Stimulated activated CD8-positive, alpha-beta memory T cell treated with anti-CD3 and anti-CD28 coated beads, Interleukin-12 subunit alpha, Interleukin-12 subunit beta, amount 100 ng/mL, for 24 hours (primary cell): Measurements from ENCODE around the gene SMARCA1.
"Not testable (repeated sequence)": the region's sequence is repeated elsewhere in the genome, so short reads cannot be mapped to it uniquely, and the experiment has no call there.

Experiments
- DNase-seq: peaks from one replicate; pipeline ENCODE4 v3.0.0-alpha.2; 2020; ENCODE audit errors: extremely low read depth

The SMARCA1 gene

GRCh38 chrX:129523079-129523911 lies at the start of gene SMARCA1:
SMARCA1 (minus strand) TSS chrX:129523490; CDS start chrX:129523370, 120 bp downstream.
- no peak for DNase-seq

- no peak for DNase-seq
Measured at GRCh38 chrX:129572422-129572821, 49.1 kb upstream of the SMARCA1 start.

GRCh38 chrX:129568349-129568748 lies 45.1 kb upstream of the SMARCA1 start:
- no peak for DNase-seq

- DNase-seq, result no peak
Measured at GRCh38 chrX:129566073-129566472, 42.8 kb upstream of the SMARCA1 start.

GRCh38 chrX:129565046-129565650 lies 41.9 kb upstream of the SMARCA1 start:
- DNase-seq, result no peak

GRCh38 chrX:129564345-129564744 lies 41.1 kb upstream of the SMARCA1 start:
- DNase-seq, result not testable (repeated sequence)

- DNase-seq, result no peak
Measured at GRCh38 chrX:129561453-129561852, 38.2 kb upstream of the SMARCA1 start.

- DNase-seq, result no peak
Measured at GRCh38 chrX:129559783-129560182, 36.5 kb upstream of the SMARCA1 start.

- no peak for DNase-seq
Measured at GRCh38 chrX:129557844-129558480, 34.7 kb upstream of the SMARCA1 start.

- DNase-seq, result no peak
Measured at GRCh38 chrX:129556806-129557315, 33.6 kb upstream of the SMARCA1 start.

GRCh38 chrX:129554816-129555215 lies 31.5 kb upstream of the SMARCA1 start:
- not testable (repeated sequence) for DNase-seq

GRCh38 chrX:129553619-129554288 lies 30.5 kb upstream of the SMARCA1 start:
- DNase-seq, result no peak

GRCh38 chrX:129549124-129549523 lies 25.8 kb upstream of the SMARCA1 start:
- DNase-seq, result no peak

- no peak for DNase-seq
Measured at GRCh38 chrX:129545408-129545807, 22.1 kb upstream of the SMARCA1 start.

- no peak for DNase-seq
Measured at GRCh38 chrX:129544780-129545179, 21.5 kb upstream of the SMARCA1 start.

GRCh38 chrX:129540722-129541184 lies 17.5 kb upstream of the SMARCA1 start:
- DNase-seq, result no peak

GRCh38 chrX:129540068-129540653 lies 16.9 kb upstream of the SMARCA1 start, which contains the start of gene OCRL:
OCRL (plus strand) TSS chrX:129540259; CDS start chrX:129540440, 181 bp downstream.
- DNase-seq, result no peak

GRCh38 chrX:129534816-129535578 lies 11.7 kb upstream of the SMARCA1 start:
- DNase-seq, result no peak

GRCh38 chrX:129531132-129531531 lies 7.8 kb upstream of the SMARCA1 start:
- no peak for DNase-seq

- no peak for DNase-seq
Measured at GRCh38 chrX:129530410-129530809, 7.1 kb upstream of the SMARCA1 start.
